ACHN (cell line): ENCODE data around the gene AGAP1.

Experiments
- DNase-seq: peaks from one replicate; pipeline ENCODE4 v3.0.0-alpha.2; 2015
- in situ Hi-C: cut with HindIII; loops from 2 replicates; pipeline ENCODE4 v1.10.0; 2017; ENCODE audit warnings: low sequenced_read_pairs, low pct_ligation_motif_present, low pct_unique_long_range_greater_than_20kb

The AGAP1 gene

GRCh38 chr2:236038096-236038495 is 544.3 kb downstream of the AGAP1 start:
- in situ Hi-C loops: no loop called here
- no peak for DNase-seq

DNA sequence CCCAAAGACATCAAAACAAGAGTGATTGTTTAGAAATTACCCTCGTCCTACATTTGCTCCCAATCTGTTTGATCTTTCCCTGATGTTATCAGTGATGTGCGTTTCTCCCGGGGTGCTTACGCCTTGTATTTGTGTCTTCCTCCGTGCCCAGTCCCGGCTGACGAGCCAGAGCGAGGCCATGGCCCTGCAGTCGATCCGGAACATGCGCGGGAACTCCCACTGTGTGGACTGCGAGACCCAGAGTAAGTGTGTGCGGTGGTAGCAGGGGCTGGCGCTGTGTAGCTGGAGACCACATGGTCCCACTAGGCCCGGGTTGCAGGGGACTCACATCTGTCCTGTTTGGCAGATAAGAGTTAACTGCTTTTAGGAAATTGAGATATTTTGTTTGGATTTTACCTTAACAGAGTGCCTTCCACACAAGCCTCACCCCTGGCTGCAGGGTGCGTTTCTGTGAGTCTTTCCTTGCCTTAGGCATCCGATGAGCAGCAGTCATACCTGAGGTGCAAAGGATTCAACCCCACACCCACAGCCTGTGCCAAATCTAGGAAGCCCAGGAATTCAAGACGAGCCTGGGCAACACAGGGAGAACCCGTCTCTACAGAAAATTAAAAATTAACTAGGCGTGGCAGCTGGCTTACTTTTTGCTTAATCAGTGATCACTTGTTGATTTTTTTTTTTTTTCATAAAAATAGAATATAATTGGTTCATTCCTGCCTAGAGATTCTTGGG is 546.9 kb downstream of the AGAP1 start:
- in situ Hi-C loops: no loop called here
- DNase-seq: no peak

DNA sequence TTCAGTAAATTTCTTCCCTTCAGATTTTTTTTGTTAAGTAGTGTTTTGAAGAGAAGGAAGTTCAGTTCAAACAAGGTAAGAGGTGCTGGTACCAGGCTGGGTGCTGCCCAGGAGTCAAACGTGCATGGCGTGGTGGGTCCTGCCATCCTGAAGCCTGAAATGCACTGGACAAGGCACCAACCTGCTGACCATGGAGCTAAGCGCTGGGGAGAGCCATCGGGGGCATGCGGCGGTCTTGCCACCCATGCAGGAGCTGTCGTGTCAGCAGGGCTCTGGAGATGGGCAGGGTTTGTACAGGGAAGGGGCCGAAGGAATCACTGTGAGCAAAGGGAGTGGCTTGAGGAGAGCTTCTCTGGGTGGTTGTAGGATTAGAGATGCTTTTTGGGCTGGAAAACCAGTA is 547.8 kb downstream of the AGAP1 start:
- in situ Hi-C loops: no loop called here
- DNase-seq: no peak

DNA sequence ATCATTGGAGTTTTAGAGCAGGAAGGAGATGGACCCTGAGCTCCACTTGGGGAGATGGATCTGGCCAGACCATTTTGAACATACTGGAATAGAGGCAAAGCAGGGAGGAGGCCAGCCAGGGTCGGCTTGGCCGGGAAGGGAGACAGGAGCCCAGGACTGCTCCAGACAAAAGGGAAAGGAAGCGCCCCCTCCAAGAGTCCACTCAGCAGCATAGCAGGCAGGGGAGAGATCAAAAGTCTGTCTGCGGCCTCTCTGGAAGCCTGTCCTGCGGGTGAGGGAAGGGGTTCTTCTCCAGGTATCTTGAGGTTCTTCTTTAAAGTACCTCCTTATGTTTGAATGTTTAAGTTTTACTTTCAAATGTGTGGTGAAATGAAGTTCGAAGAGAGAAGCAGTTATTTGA is 548.2 kb downstream of the AGAP1 start:
- in situ Hi-C loops: no loop called here
- no peak for DNase-seq

- in situ Hi-C loops: no loop called here
- no peak for DNase-seq
These were observed 550.3 kb downstream of the AGAP1 start for GRCh38 chr2:236044191-236044590.

GRCh38 chr2:236045251-236046235 is 551.7 kb downstream of the AGAP1 start:
- DNase-seq: no peak
- in situ Hi-C loops: no loop called here

DNA sequence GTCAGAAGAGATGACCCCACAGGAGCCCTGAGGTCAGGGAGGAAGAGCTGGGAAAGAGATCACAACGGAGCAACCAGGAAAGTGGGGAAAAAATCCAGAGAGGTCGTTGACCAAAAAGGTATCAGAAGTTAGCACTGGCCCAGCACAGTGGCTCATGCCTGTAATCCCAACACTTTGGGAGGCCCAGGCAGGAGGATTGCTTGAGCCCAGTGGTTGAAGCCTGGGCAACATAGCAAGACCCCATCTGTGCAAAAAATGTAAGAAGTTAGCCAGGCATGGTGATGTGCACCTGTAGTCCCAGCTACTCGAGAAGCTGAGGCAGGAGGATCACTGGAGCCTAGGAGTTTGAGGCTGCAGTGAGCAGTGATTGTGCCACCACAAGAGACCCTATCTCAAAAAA is 552.9 kb downstream of the AGAP1 start:
- DNase-seq: no peak
- in situ Hi-C loops: no loop called here

- in situ Hi-C loops: no loop called here
- no peak for DNase-seq
These were observed 553.3 kb downstream of the AGAP1 start for GRCh38 chr2:236047176-236047575.

GRCh38 chr2:236047886-236048540 is 554.2 kb downstream of the AGAP1 start:
- DNase-seq: no peak

GRCh38 chr2:236049981-236050380 is 556.1 kb downstream of the AGAP1 start:
- no peak for DNase-seq
- in situ Hi-C loops: no loop called here

More at GRCh38 chr2:236047886-236048540, 554.2 kb downstream of the AGAP1 start:
- in situ Hi-C loops: no loop called here

DNA sequence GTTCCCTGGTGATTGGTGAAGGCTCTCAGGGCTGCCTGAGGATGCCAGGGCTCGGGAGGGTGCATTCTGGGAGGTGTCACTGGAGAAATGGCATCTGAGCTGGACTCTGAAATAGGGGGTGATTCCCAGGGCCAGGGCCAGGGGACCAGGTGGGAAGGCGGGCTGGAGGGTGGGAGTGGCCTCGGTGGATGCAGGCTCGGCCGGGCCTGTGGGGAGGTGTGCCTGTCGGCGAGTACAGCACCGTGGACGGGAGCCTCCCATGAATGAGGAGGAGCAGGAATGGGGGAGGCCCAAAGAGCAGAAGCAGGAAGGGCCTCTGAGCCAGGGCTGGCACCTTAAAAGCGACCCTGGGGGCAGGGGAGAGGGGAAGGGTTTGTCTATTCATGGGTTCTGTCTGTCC is 557.5 kb downstream of the AGAP1 start:
- in situ Hi-C loops: no loop called here
- no peak for DNase-seq

DNA sequence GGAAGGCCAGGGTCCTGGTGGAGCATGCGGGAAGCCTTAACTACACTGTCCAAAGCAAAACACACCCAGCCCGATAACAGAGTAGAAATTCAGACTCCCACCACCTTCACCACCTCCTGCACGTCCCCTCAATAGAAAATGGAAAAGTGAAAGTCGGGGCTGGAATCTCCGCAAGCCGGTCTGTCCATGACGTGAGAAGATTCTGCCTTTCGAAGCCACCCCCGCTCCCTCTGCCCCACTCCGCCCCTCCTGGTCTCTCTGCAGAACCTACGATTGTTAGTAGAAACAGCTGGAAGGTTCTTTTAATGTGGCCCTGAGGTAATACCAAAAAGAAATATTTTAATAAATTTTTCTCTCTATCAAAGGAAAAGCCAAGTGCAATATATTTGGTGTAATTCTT is 558.0 kb downstream of the AGAP1 start:
- no peak for DNase-seq
- in situ Hi-C loops: no loop called here

- DNase-seq: no peak
- in situ Hi-C loops: no loop called here
These were observed 558.4 kb downstream of the AGAP1 start for GRCh38 chr2:236052206-236052605.

DNA sequence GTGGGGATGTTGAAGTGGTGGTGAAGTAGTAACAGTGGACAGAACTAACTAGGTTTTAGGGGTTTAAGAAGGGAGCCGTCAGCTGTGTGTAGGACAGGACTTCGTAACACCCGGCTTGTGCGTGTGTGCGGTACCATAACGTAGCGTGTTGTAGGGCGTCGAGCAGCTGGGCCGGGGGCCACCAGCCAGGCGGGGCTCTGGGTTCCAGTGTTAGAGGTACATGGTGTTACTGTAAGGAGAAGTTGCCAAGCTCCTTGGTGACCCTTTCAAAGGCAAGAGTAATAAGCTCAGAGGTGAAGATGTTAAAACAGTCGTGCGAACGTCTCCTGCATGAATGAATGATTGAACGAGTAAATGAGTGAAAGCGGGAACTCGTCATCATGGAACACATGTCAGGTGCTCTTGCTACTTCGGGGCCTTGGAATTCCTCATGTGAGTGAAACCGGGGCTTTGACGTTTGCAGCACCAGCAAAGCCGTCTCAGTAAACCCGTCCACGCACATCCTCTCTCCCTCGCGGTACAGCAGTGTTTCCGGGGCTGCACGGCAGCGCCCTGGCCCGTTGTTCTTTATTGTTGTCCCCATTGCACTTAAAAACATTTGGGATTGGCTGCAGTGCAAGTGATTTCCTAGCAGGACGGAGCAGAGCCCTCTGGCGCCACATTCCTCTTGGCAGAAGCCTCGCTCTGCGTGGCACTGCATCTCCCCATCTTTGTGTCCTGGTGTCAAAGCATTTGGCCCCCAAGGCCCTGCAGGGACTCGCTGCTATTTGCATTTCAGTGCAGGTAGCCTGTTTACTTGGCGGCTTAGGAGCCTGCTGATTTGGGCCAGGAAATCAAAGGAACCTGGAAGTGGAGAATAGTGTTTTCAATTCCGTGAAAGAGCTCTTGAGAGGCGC is 559.3 kb downstream of the AGAP1 start:
- no peak for DNase-seq
- in situ Hi-C loops: no loop called here

GRCh38 chr2:236054125-236054524 is 560.3 kb downstream of the AGAP1 start:
- no peak for DNase-seq
- in situ Hi-C loops: no loop called here

DNA sequence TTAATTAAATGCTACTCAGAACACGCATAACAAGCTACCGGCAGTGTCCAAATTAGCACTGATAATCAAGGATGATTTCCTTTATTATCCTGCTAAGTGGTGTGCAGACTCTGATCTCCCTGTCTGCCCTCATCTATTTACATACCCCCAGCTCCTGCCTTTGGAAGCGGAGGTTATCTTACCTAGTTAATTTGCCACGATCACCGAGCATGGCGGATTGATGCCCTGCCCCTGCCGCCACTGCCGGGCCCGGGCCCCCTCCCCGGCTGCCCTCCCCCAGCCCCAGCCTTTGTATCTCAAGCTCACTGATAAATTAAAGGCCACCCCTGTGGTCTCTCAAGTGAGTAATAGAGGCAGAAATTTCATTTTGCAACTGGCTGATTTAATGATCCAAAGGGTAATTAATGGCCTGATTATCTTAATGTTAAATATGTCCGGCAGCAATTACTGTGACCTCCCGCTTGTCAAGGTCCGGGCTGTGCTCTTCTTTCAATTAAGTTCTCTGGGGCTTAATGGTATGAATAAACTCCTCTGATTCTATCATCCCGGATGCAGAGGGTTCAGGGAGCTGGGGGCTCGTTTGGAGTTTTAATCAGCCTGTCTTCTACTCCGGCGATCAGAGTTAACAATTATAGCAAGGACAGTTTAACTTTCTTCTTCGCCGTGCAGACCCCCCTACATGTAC is 560.9 kb downstream of the AGAP1 start:
- DNase-seq: no peak
- in situ Hi-C loops: no loop called here

DNA sequence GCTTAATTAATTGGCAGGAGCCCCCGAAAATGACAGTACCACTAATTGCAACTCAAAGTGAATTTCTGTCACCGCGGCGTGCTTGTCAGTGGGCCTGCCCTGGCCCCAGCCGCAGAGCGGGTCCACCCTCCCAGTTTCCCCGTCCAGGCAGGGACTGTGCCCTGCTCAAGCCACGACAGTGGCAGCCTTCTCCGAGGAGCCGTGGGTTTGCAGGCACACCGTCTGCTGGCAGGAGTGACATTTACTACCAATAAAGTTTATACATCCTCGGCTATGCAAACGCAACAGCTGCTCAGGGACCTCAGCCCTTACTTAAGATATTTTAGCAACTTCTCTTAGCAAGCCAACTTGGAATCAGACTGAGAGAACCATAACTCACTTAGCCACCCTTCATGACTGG is 561.6 kb downstream of the AGAP1 start:
- DNase-seq: no peak
- in situ Hi-C loops: no loop called here

DNA sequence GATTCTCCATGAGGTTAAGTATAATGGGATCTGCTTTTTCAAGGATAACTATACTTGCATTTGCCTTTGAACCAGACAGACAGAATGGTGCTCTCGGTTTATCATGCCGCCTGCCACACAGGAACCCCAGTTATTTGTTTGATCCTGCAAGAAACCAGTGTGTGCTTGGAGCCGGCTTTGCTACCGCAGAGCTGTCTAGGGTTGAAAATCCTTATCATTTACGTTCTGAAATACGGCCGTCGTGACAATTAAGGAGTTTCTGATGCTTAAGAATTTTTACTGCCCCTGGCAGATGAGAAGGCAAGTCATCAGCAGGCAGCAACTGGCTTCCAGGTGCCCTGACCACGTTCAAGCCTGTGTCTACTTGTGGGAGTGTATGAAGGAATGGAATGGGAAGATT is 562.3 kb downstream of the AGAP1 start:
- no peak for DNase-seq
- in situ Hi-C loops: no loop called here
